Occipital lobe (tissue), 2 donors: ENCODE measurements around the gene CPTP. TPM values are rescaled to one million over a fixed set of nuclear protein-coding genes. Genes with fewer than 3 reads are reported as not detected.

Source experiments
- DNase-seq: peaks from one replicate; lab custom pipeline; 2025; lab: John Stamatoyannopoulos, UW
- total RNA-seq: library from RNA; depleted of rRNA; stranded (reverse); fragments of >200 nt; gene quantifications from one replicate; pipeline ENCODE4 v1.2.3, GENCODE V29; 2014

The CPTP gene
- 12.3 TPM for total RNA-seq

DNA sequence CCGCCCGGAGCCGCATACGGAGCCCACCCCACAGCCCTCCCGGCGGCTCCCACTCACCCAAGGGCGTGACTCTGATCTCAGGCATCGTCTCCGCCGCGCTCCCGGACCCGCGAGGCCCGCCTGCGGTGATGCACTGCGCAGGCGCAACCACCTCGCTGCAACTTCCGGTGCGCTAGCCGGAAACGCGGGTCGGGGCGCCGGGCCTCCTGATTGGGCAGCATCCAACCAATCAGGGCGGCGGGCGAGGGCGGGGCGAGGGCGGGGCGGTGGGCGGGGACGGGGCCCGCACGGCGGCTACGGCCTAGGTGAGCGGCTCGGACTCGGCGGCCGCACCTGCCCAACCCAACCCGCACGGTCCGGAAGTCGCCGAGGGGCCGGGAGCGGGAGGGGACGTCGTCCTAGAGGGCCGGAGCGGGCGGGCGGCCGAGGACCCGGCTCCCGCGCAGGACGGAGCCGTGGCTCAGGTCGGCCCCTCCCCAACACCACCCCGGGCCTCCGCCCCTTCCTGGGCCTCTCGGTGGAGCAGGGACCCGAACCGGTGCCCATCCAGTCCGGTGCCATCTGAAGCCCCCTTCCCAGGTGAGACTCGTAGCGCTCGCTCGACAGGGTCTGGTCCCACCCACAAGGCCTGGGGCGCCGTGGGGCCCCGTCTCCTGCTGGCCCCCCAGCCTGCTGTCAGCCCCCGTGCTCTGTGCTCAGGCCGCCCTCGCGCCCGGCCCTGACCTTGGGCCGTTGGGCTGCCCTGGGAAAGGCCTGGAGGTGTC, at the start of gene CPTP, which contains the start of gene INTS11:
Gene CPTP (plus strand): TSS at position 279 of the 764 bp plus-strand sequence. CDS start 2,109 bp downstream, outside the sequence.
Gene INTS11 (minus strand): TSS at position 137 of the 764 bp plus-strand sequence. CDS start 52 bp downstream, at position 85.
- DNase-seq, result peak; percentile 84

GRCh38 chr1:1274931-1275431, 49.6 kb upstream of the CPTP start:
- no peak for DNase-seq

GRCh38 chr1:1275836-1276235, 48.8 kb upstream of the CPTP start:
- no peak for DNase-seq

DNA sequence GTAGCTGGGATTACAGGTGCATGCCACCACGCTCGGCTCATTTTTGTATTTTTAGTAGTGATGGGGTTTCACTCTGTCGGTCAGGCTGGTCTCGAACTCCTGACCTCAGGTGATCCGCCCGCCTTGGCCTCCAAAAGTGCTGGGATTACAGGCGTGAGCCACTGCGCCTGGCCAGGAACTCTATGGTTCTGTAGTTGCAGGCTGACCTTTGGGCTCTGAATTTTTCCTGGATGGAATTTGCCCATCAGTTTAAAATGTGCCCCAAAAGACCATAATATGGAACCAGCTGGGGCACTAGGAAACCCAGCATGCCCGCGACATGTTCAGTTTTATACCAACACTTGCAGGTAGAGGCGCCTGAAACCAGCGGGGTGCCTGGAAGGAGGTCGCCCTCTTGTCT, 46.0 kb upstream of the CPTP start:
- DNase-seq, result no peak

- no peak for DNase-seq
Observed at GRCh38 chr1:1279028-1279427, 45.6 kb upstream of the CPTP start.

GRCh38 chr1:1280782-1281481, 43.7 kb upstream of the CPTP start:
- DNase-seq, result no peak

- no peak for DNase-seq
Observed at GRCh38 chr1:1281533-1282321, 42.9 kb upstream of the CPTP start.

DNA sequence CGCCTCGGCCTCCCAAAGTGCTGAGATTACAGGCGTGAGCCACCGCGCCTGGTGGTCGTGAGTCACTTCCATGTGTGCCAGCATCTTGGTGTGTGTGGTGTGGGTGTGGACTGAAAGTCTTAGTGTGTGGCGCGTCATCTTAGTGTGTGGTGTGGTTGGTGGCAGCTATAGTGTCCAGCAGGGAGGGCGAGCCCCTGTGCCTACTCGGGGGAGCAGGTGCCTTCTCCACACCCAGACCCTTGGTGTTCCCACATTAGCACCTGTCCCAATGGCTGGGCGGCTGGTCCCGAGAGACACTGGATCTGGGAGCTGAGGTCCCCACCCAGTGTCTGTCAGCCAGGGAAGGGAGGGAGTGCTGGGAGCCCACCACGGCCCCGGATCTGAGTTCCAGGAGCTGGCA, 41.6 kb upstream of the CPTP start:
- DNase-seq, result no peak

- DNase-seq, result no peak
Observed at GRCh38 chr1:1283821-1284220, 40.8 kb upstream of the CPTP start.

GRCh38 chr1:1284221-1285101, 40.1 kb upstream of the CPTP start:
- DNase-seq, result no peak

DNA sequence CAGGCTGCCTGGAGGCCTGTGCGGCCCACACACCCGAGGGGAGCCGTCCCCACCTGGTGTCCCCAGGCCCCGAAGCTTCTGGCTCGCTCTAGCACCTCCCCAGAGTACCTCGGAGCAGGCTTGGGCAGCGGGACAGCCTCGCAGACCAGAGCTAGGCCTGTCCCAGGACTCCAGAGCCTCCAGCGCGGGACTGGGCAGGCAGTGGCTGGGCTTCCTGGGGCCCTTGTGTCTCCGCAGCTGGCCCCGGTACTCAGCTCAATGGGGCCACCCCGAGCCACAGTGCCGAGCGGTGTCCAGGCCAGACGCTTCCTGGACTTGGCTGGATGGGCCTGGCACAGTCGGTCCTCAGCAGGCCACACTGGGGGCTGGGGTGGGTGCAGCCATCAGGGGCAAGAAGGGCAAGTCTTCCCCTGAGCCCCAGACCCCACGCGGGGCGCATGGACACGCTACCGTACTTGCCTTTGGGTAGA, 39.5 kb upstream of the CPTP start:
- no peak for DNase-seq

DNA sequence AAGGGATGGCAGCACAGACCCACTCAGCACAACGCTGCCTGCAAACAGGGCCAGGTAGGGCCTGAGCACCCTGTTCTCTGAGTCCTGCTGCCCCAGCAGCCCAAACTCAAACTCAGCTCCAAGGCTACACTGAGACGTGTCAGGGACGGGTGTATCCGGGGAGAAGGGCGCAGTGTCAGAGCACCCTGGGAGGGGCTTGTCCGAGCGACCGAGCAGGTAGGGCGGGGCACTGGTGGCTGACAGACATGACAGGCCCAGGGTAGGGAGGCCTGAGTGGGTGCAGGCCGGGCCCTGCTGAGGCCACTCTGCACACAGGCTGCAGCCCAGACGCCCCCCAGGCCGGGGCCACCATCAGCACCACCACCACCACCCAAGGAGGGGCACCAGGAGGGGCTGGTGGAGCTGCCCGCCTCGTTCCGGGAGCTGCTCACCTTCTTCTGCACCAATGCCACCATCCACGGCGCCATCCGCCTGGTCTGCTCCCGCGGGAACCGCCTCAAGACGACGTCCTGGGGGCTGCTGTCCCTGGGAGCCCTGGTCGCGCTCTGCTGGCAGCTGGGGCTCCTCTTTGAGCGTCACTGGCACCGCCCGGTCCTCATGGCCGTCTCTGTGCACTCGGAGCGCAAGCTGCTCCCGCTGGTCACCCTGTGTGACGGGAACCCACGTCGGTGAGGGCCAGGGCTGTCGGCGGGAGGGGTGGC, 38.8 kb upstream of the CPTP start:
- DNase-seq, result no peak

DNA sequence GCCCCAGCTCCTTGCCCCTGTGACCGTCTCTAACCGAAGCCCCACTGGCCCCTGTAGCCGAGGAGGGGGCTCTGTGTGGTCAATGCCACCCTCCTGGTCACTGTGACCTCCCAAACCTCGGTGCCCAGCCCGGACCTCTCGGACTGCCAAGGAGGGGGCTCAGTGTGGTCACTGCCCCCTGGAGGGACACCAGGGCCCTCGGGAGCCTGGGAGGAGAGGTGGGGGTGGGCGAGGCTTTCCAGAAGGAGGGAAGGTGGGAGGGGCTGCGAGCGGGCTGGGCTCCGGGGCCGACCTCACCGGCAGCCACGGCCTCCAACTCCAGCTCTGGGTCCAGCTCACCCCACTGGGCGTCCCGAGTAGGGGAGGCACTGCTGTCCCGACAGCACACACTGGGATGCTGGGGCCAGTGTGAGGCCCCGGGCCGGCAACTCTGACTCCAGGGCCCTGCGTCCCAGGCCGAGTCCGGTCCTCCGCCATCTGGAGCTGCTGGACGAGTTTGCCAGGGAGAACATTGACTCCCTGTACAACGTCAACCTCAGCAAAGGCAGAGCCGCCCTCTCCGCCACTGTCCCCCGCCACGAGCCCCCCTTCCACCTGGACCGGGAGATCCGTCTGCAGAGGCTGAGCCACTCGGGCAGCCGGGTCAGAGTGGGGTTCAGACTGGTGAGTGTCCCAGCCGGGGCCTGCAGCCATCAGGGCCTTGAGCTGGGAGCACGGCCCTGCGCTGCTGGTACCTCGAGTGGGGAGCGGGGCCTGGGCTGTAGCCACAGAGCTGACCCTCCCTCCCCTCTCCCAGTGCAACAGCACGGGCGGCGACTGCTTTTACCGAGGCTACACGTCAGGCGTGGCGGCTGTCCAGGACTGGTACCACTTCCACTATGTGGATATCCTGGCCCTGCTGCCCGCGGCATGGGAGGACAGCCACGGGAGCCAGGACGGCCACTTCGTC, 38.0 kb upstream of the CPTP start:
- DNase-seq, result no peak

DNA sequence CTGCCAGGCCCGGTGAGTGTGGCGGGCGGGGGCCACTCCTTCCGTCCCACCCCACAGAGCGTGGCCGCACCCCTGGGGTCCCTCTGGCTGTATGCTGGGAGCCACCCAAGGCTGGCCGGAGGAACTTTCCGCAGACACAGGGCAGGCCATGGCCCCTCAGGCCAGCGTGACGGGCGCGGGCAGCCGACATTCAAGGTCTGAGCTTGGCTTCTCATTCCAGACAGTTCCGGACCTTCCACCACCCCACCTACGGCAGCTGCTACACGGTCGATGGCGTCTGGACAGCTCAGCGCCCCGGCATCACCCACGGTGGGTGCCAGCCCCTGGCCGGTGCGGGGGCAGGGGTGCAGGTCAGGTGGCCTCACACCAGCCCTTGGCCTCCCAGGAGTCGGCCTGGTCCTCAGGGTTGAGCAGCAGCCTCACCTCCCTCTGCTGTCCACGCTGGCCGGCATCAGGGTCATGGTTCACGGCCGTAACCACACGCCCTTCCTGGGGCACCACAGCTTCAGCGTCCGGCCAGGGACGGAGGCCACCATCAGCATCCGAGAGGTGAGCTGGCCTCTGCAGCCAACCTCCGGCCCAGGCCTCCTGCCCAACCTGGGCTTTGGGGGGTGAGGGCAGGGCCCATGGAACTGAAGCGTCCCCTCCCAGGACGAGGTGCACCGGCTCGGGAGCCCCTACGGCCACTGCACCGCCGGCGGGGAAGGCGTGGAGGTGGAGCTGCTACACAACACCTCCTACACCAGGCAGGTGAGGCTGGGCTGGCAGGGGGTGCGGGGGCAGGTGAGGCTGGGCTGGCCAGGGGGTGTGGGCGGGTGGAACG, 37.1 kb upstream of the CPTP start:
- no peak for DNase-seq

DNA sequence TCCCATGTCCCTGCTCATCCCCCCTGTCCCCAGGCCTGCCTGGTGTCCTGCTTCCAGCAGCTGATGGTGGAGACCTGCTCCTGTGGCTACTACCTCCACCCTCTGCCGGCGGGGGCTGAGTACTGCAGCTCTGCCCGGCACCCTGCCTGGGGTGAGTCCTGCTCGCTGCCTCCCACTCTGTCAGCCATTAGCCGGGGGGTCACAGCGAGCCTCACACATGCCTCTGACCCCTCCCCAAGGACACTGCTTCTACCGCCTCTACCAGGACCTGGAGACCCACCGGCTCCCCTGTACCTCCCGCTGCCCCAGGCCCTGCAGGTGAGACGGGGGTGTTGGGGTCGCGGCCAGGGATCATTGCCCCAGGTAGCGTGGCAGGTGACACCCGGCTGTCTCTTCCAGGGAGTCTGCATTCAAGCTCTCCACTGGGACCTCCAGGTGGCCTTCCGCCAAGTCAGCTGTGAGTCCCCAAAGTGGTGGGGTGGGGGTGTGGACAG, 34.3 kb upstream of the CPTP start:
- DNase-seq, result no peak

- no peak for DNase-seq
Observed at GRCh38 chr1:1291023-1291528, 33.5 kb upstream of the CPTP start.
